Measurements from ENCODE around the gene NUP85.
"Not testable (repeated sequence)": the region's sequence is repeated elsewhere in the genome, so short reads cannot be mapped to it uniquely, and the experiment has no call there.

DNA sequence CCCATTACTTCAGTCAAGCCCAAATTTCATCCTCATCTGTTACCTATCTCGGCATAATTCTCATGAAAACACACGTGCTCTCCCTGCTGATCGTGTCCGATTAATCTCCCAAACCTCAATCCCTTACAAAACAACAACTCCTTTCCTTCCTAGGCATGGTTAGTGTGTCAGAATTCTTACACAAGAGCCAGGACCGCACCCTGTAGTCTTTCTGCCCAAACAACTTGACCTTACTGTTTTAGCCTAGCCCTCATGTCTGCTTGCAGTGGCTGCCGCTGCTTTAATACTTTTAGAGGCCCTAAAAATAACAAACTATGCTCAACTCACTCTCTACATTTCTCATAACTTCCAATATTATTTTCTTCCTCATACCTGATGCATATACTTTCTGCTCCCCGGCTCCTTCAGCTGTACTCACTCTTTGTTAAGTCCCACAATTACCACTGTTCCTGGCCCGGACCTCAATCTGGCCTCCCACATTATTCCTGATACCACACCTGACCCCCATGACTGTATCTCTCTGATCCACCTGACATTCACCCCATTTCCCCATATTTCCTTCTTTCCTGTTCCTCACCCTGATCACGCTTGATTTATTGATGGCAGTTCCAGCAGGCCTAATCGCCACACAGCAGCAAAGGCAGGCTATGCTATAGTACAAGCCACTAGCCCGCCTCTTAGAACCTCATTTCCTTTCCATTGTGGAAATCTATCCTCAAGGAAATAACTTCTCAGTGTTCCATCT is 50.6 kb downstream of the NUP85 start:
- TF ChIP-seq SUZ12 (IDR thresholded peaks at IDR 0.05; ENCODE audit: extremely low read depth, insufficient read depth, insufficient read length); ZNF274 (IDR thresholded peaks at IDR 0.05; ENCODE audit: low read depth, low read length): not testable (repeated sequence)
